Measurements from ENCODE around the gene CES1.
A peak's percentile ranks its signal among the peaks of the same experiment; 100 is the strongest.
"Not testable (repeated sequence)": the region's sequence is repeated elsewhere in the genome, so short reads cannot be mapped to it uniquely, and the experiment has no call there.

The CES1 gene

GRCh38 chr16:55753145-55753631 is 79.7 kb downstream of the CES1 start:
- peak; percentile 35 for FAIRE-seq
- not testable (repeated sequence) for DNase-seq (ENCODE audit: extremely low spot score, insufficient read length, low read depth)
